H1 (cell line): Measurements from ENCODE around the gene PAX6. TPM values are rescaled to one million over a fixed set of nuclear protein-coding genes. Genes with fewer than 3 reads are reported as not detected.
A peak's percentile ranks its signal among the peaks of the same experiment; 100 is the strongest.

Experiments used
- CTCF ChIA-PET: fragments of 300-600 bp; sonication (Branson Sonifier 250); formaldehyde crosslinking; loops from one replicate; lab custom pipeline; 2021; ENCODE audit not compliant: partially characterized antibody; lab: Charles Lee
- POLR2A ChIA-PET: fragments of 300-600 bp; sonication (Branson Sonifier 250); formaldehyde crosslinking; loops from one replicate; lab custom pipeline; 2021; ENCODE audit warnings: inconsistent platforms; ENCODE audit not compliant: partially characterized antibody; lab: Charles Lee
- DNase-seq, 2 experiments: peaks; one replicate each; pipeline versions ENCODE4 v3.0.0 to v3.0.0-alpha.2; 2010 to 2022; ENCODE audit warnings: low spot score in 2 of 2, low read depth in 1 of 2, mixed read lengths in 1 of 2
- FAIRE-seq: peaks from 2 replicates; lab custom pipeline; 2011; peaks lifted over from hg19 to GRCh38; lab: Jason Lieb, UNC
- H2AFZ ChIP-seq: 2 replicates; pipeline ENCODE4 v1.8.1; 2012; ENCODE audit warnings: low read length, inconsistent platforms
- H2AK5ac ChIP-seq: 2 replicates; pipeline ENCODE4 v1.6.1; 2013; ENCODE audit warnings: low read depth, low read length
- H2BK120ac ChIP-seq: replicated peaks from 2 replicates; pipeline ENCODE3; 2013; ENCODE audit warnings: low read depth, low read length, inconsistent platforms
- H2BK12ac ChIP-seq: 2 replicates; pipeline ENCODE4 v1.6.1; 2013; ENCODE audit warnings: low read depth, low read length
- H2BK15ac ChIP-seq: 2 replicates; pipeline ENCODE4 v1.6.1; 2013; ENCODE audit warnings: low read length
- H2BK20ac ChIP-seq: 2 replicates; pipeline ENCODE4 v1.6.1; 2013; ENCODE audit warnings: low read length
- H2BK5ac ChIP-seq: 2 replicates; pipeline ENCODE4 v1.6.1; 2013; ENCODE audit warnings: low read depth, low read length
- H3K14ac ChIP-seq: 2 replicates; pipeline ENCODE4 v1.6.1; 2013; ENCODE audit warnings: inconsistent platforms; ENCODE audit not compliant: insufficient read length
- H3K18ac ChIP-seq: 2 replicates; pipeline ENCODE4 v1.6.1; 2013; ENCODE audit warnings: low read length; ENCODE audit errors: extremely low read depth
- H3K23ac ChIP-seq: 2 replicates; pipeline ENCODE4 v1.6.1; 2013; ENCODE audit warnings: inconsistent platforms; ENCODE audit not compliant: insufficient read length
- H3K23me2 ChIP-seq: 2 replicates; pipeline ENCODE4 v1.6.1; 2013; ENCODE audit warnings: low read depth, low read length
- H3K27ac ChIP-seq: 2 replicates; pipeline ENCODE4 v1.6.1; 2011; ENCODE audit warnings: low read depth, low read length, inconsistent platforms
- H3K27me3 ChIP-seq, 4 experiments: replicated peaks in 1 of 4; 1 replicate in 1 of 4; 2 replicates in 3 of 4; pipeline versions ENCODE4 v1.6.1 to v1.8.1; 2011 to 2013; ENCODE audit warnings: low read length in 3 of 4, mild to moderate bottlenecking in 3 of 4, inconsistent platforms in 2 of 4, mixed read lengths in 2 of 4, moderate library complexity in 1 of 4; ENCODE audit not compliant: control insufficient read depth in 3 of 4, insufficient read depth in 3 of 4; ENCODE audit errors: extremely low read depth in 1 of 4
- H3K36me3 ChIP-seq, 4 experiments: 2 replicates each; pipeline versions ENCODE4 v1.6.1 to v1.8.1; 2011 to 2013; ENCODE audit warnings: mild to moderate bottlenecking in 4 of 4, low read length in 3 of 4, moderate library complexity in 2 of 4, control low read depth in 1 of 4, inconsistent platforms in 1 of 4; ENCODE audit not compliant: insufficient read depth in 4 of 4, control insufficient read depth in 2 of 4
- H3K4ac ChIP-seq: replicated peaks from 2 replicates; pipeline ENCODE3; 2013; ENCODE audit warnings: low read length, low read depth, mixed read lengths, inconsistent platforms; ENCODE audit not compliant: insufficient read length
- H3K4me1 ChIP-seq, 4 experiments: replicated peaks in 1 of 4; 1 replicate in 1 of 4; 2 replicates in 3 of 4; pipeline versions ENCODE4 v1.6.1 to v1.8.1; 2011 to 2013; ENCODE audit warnings: low read length in 3 of 4, inconsistent platforms in 2 of 4, mixed read lengths in 1 of 4; ENCODE audit not compliant: insufficient read depth in 4 of 4, control insufficient read depth in 3 of 4
- H3K4me2 ChIP-seq, 2 experiments: 2 replicates each; pipeline versions ENCODE4 v1.6.1 to v1.8.1; 2011 to 2013; ENCODE audit warnings: low read depth in 2 of 2, low read length in 2 of 2, control low read depth in 1 of 2, inconsistent platforms in 1 of 2, mild to moderate bottlenecking in 1 of 2; ENCODE audit not compliant: insufficient read depth in 1 of 2
- H3K4me3 ChIP-seq, 4 experiments: fragments of 200-600, 300-600 bp in 1 of 4; sonication (generic), shearing (Covaris generic), sonication (Bioruptor Twin) in 1 of 4; 2 replicates each; pipeline versions ENCODE4 v1.5.1 to v1.8.1; 2011 to 2016; ENCODE audit warnings: low read length in 4 of 4, low read depth in 3 of 4, control low read depth in 2 of 4, inconsistent platforms in 2 of 4, mild to moderate bottlenecking in 2 of 4, mixed read lengths in 1 of 4, moderate library complexity in 1 of 4; ENCODE audit not compliant: insufficient read depth in 2 of 4; ENCODE audit errors: extremely low read depth in 1 of 4
- H3K56ac ChIP-seq: replicated peaks from 2 replicates; pipeline ENCODE3; 2013; ENCODE audit warnings: low read depth, mild to moderate bottlenecking, mixed read lengths, low read length, inconsistent platforms; ENCODE audit not compliant: insufficient read length
- H3K79me1 ChIP-seq: 2 replicates; pipeline ENCODE4 v1.6.1; 2013; ENCODE audit warnings: low read depth, low read length, control low read depth
- H3K79me2 ChIP-seq, 2 experiments: 2 replicates each; pipeline versions ENCODE4 v1.6.1 to v1.8.1; 2012 to 2013; ENCODE audit warnings: low read length in 2 of 2, mild to moderate bottlenecking in 2 of 2, inconsistent platforms in 1 of 2; ENCODE audit not compliant: insufficient read depth in 2 of 2, control insufficient read depth in 1 of 2
- H3K9ac ChIP-seq, 4 experiments: replicated peaks in 1 of 4; 1 replicate in 1 of 4; 2 replicates in 3 of 4; pipeline versions ENCODE4 v1.6.1 to v1.8.1; 2011 to 2013; ENCODE audit warnings: low read depth in 3 of 4, low read length in 3 of 4, control low read depth in 2 of 4, mild to moderate bottlenecking in 2 of 4, moderate library complexity in 2 of 4, inconsistent platforms in 1 of 4; ENCODE audit errors: extremely low read depth in 1 of 4
- H3K9me3 ChIP-seq, 2 experiments: 2 replicates each; pipeline versions ENCODE4 v1.6.1 to v1.8.1; 2012 to 2013; ENCODE audit warnings: mild to moderate bottlenecking in 2 of 2, moderate library complexity in 2 of 2, control low read depth in 1 of 2, inconsistent platforms in 1 of 2, low read depth in 1 of 2, low read length in 1 of 2, mixed read lengths in 1 of 2; ENCODE audit not compliant: insufficient read depth in 2 of 2
- H4K20me1 ChIP-seq, 2 experiments: replicated peaks in 1 of 2; 2 replicates each; pipeline versions ENCODE3 to v1.8.1; 2011 to 2013; ENCODE audit warnings: inconsistent platforms in 2 of 2, low read length in 2 of 2, mild to moderate bottlenecking in 1 of 2; ENCODE audit not compliant: insufficient read depth in 2 of 2, control insufficient read depth in 1 of 2
- H4K5ac ChIP-seq: 2 replicates; pipeline ENCODE4 v1.6.1; 2013; ENCODE audit warnings: low read length, low read depth, mixed read lengths, inconsistent platforms; ENCODE audit not compliant: insufficient read length
- H4K8ac ChIP-seq: 2 replicates; pipeline ENCODE4 v1.8.0; 2013; ENCODE audit warnings: mild to moderate bottlenecking, moderate library complexity, low read length, inconsistent platforms; ENCODE audit not compliant: insufficient read depth; ENCODE audit errors: extremely low read depth
- H4K91ac ChIP-seq: replicated peaks from 2 replicates; pipeline ENCODE3; 2013; ENCODE audit warnings: low read length, mixed read lengths, inconsistent platforms; ENCODE audit not compliant: insufficient read length
- ASH2L ChIP-seq: fragments of 200-600, 300-600 bp; sonication (generic); IDR thresholded peaks from one replicate; pipeline ENCODE4 v1.7.1; 2017; ENCODE audit warnings: low read length
- BACH1 ChIP-seq: IDR thresholded peaks from 2 replicates; pipeline ENCODE4 v1.6.1; 2012; ENCODE audit warnings: low read length, improper control_type of control experiment
- CTBP2 ChIP-seq: IDR thresholded peaks from 2 replicates; pipeline ENCODE4 v1.7.0; 2011; ENCODE audit warnings: borderline replicate concordance, mild to moderate bottlenecking, moderate library complexity, mixed read lengths, low read length; ENCODE audit not compliant: insufficient read depth, insufficient read length
- EZH2 ChIP-seq: fragments of 200-600 bp; sonication (generic); IDR thresholded peaks from 2 replicates; pipeline ENCODE4 v1.7.1; 2012; ENCODE audit warnings: low read depth, mild to moderate bottlenecking, moderate library complexity, low read length, inconsistent platforms; ENCODE audit not compliant: severe bottlenecking
- RNF2 ChIP-seq: fragments of 200-900, 300-1000 bp; sonication (generic); IDR thresholded peaks from 2 replicates; pipeline ENCODE4 v1.7.1; 2016; ENCODE audit warnings: borderline replicate concordance, low read depth, mild to moderate bottlenecking, antibody characterized with exemption, low read length; ENCODE audit not compliant: poor library complexity, severe bottlenecking; ENCODE audit errors: missing control alignments
- SUZ12 ChIP-seq: fragments of 200-600 bp; sonication (generic); IDR thresholded peaks from 2 replicates; pipeline ENCODE4 v1.6.1; 2012; ENCODE audit warnings: mild to moderate bottlenecking, inconsistent platforms, low read length, moderate library complexity, mixed read lengths
- TCF12 ChIP-seq: IDR thresholded peaks from 2 replicates; pipeline ENCODE4 v1.6.1; 2011; ENCODE audit warnings: low read depth, mild to moderate bottlenecking, low read length
- WGBS, 2 experiments: shearing (Covaris generic) in 1 of 2; methylation state at CpG; one replicate each; pipeline versions ENCODE4 v1.1.6 to v1.1.7; 2013 to 2015; ENCODE audit warnings: low lambda C conversion rate in 2 of 2, mixed read lengths in 2 of 2, inconsistent platforms in 1 of 2, low coverage in 1 of 2, missing lambda C conversion rate in 1 of 2; ENCODE audit not compliant: insufficient replicate concordance in 2 of 2, insufficient coverage in 1 of 2, insufficient read length in 1 of 2; ENCODE audit errors: extremely low coverage in 1 of 2, missing lambda C conversion rate in 1 of 2; 5-methylcytosine and 5-hydroxymethylcytosine counted together
- polyA plus RNA-seq, 7 experiments: library from polyadenylated mRNA; depleted of rRNA in 3 of 7; stranded (reverse) in 5 of 7; unstranded in 2 of 7; fragments of >200 nt in 5 of 7; fragments of 200-250 nt in 2 of 7; gene quantifications; 1 replicate in 5 of 7; 2 replicates in 1 of 7; 4 replicates in 1 of 7; pipeline versions ENCODE4 v1.2.1 to v1.2.3, GENCODE V29; 2011 to 2013; ENCODE audit warnings: missing spikeins in 2 of 7, mixed read lengths in 2 of 7
- total RNA-seq: library from RNA; stranded (reverse); fragmentation: NEBNext Ultra II Directional; extraction: Animal tissue kit (Norgen Biotek cat#: 25700); gene quantifications from 2 replicates; pipeline ENCODE4 v1.2.1, GENCODE V29; 2021

PAX6 gene
- total and polyA plus RNA-seq, 2 of the 8 experiments (the other 6 are each of a cell fraction or from before 2014, with no cell fraction given): 0.30 to 0.65 TPM

DNA sequence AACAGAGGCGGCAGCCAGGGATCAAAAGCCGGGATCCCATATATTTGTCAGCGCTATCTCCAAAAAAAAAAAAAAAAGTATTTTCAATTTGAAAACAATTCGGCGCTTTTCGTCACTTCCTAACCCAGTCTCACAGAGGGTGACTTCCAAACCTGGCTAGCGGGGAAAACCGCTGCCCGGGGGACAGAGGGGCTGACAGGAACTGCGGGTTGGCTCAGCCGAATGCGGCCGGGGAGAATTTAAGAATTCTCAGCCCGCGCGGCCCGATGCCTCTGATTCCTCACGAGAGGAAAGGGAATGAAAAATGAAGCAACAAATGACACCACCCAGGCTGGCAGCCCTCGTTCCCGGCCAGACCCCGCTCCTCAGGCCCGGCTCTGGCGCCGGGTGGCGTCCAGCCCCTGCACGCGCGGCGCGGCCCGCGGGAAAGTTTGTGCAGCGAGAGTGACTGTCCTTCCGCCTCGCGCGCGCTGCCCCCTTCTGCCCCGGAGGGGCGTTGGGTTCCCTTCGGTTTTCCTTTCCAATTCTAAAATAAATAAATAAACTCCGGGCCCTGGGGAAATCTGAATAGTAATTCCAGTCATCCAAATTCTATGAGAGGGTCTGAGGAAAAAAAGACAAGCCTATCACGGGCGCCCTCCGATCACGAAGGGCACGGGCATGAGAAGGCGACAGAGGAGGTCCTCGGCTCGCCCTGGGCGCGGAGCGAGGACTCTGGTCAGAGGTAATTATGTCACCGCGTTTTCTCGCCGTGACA is 4.8 kb upstream of the PAX6 start:
- Histone ChIP-seq H2BK20ac (no peak overlapping the region), H2BK15ac (no peak overlapping the region), H2AK5ac (no peak overlapping the region), H3K79me2 (no peaks in the 10 kb centered on the region), H3K14ac (no peak overlapping the region), H4K5ac (no peak overlapping the region), H4K91ac (no peak overlapping the region), H3K23ac (no peak overlapping the region), H4K20me1 (peaks cover 0 to 18% of the 10 kb centered on the region in 2 experiments), H3K56ac (no peak overlapping the region), H3K9me3 (no peaks in the 10 kb centered on the region), H3K27me3 (peaks cover 83 to 99% (median 96%) of the 10 kb centered on the region in 4 experiments), H3K23me2 (peaks cover 17% of the 10 kb centered on the region; the same call in 1 of the 2 replicates), H3K36me3 (no peaks in the 10 kb centered on the region; a peak in 1 of 8 replicates), H3K18ac (no peak overlapping the region), H2BK12ac (no peak overlapping the region), H4K8ac (no peak overlapping the region), H3K4me2 (peak overlapping the region; percentile 74 to 82), H3K9ac (no peak overlapping the region), H3K4me3 (peak overlapping the region in 1 of 4 experiments; percentile 62; a peak in 3 of 8 replicates), H3K79me1 (no peaks in the 10 kb centered on the region), H2BK5ac (no peak overlapping the region), H2BK120ac (no peak overlapping the region), H3K4me1 (peaks cover 3 to 64% (median 48%) of the 10 kb centered on the region in 4 experiments), H2AFZ (no peak overlapping the region), H3K4ac (no peak overlapping the region), H3K27ac (no peak overlapping the region)
- CTCF ChIA-PET: interaction anchor here (0.9 to 11.4 kb wide), 7 partner anchors 9 to 142 kb away, joined by 3 to 88 read pairs (median 4); no protein-coding TSS in a partner anchor
- TF ChIP-seq CTBP2 (no peak), EZH2 (peak; percentile 0), RNF2 (peak; percentile 93), ASH2L (peak; percentile 13), SUZ12 (peak; percentile 44), BACH1 (no peak), TCF12 (0 out of 2 replicates have a peak, but pooled peaks have one; percentile 10)
- POLR2A ChIA-PET: interaction anchor here (0.7 to 1.0 kb wide), 3 partner anchors 9 to 16 kb away, joined by 3 to 7 read pairs (median 3); no protein-coding TSS in a partner anchor
- DNase-seq (peak in 1 of 2 experiments; percentile 55), FAIRE-seq (no peak)
- WGBS, 2 experiments: 1% methylated on average over 51 of the region's 57 CpGs; no CpG with 5 or more reads in 1 of the 2 experiments
